Activated CD4-positive, alpha-beta T cell treated with anti-CD3 and anti-CD28 coated beads, Interleukin-2, amount 50 U/mL, for 4 hours (primary cell): Measurements from ENCODE around the gene OR1J4.
"Not testable (repeated sequence)": the region's sequence is repeated elsewhere in the genome, so short reads cannot be mapped to it uniquely, and the experiment has no call there.

ENCODE experiments used
- DNase-seq, 2 experiments: peaks; one replicate each; pipeline ENCODE4 v3.0.0-alpha.2; 2020

The OR1J4 gene

GRCh38 chr9:122518841-122519240 lies at the start of gene OR1J4:
TSS of gene OR1J4 (plus strand) at chr9:122519141. CDS start at chr9:122519141, 0 bp downstream.
- DNase-seq: no peak

- DNase-seq: no peak
Measured at GRCh38 chr9:122474561-122474960, 44.4 kb upstream of the OR1J4 start.

- no peak for DNase-seq
Measured at GRCh38 chr9:122475717-122476116, 43.2 kb upstream of the OR1J4 start.

- no peak for DNase-seq
Measured at GRCh38 chr9:122477346-122477745, 41.6 kb upstream of the OR1J4 start.

GRCh38 chr9:122477826-122478225 lies 41.1 kb upstream of the OR1J4 start, which contains the start of gene OR1J1:
TSS of gene OR1J1 (minus strand) at chr9:122477926. CDS start at chr9:122477926, 0 bp downstream.
- no peak for DNase-seq

GRCh38 chr9:122479062-122479461 lies 39.9 kb upstream of the OR1J4 start:
- no peak for DNase-seq

- no peak for DNase-seq
Measured at GRCh38 chr9:122498883-122499288, 20.1 kb upstream of the OR1J4 start.

GRCh38 chr9:122506964-122507363 lies 12.0 kb upstream of the OR1J4 start:
- DNase-seq: no peak

- DNase-seq: no peak
Measured at GRCh38 chr9:122510502-122510901, 8.4 kb upstream of the OR1J4 start, which contains the start of gene OR1J2. TSS of gene OR1J2 (plus strand) at chr9:122510802. CDS start at chr9:122510802, 0 bp downstream.

GRCh38 chr9:122518226-122518625 lies 715 bp upstream of the OR1J4 start:
- no peak for DNase-seq

- no peak for DNase-seq
Measured at GRCh38 chr9:122519376-122519775, 435 bp downstream of the OR1J4 start.

- no peak for DNase-seq
Measured at GRCh38 chr9:122526602-122527001, 7.7 kb downstream of the OR1J4 start.

- no peak for DNase-seq
Measured at GRCh38 chr9:122527193-122527592, 8.3 kb downstream of the OR1J4 start, which contains the start of gene OR1N1. TSS of gene OR1N1 (minus strand) at chr9:122527293. CDS start at chr9:122527293, 0 bp downstream.

- not testable (repeated sequence) for DNase-seq
Measured at GRCh38 chr9:122531157-122531556, 12.2 kb downstream of the OR1J4 start.

- no peak for DNase-seq
Measured at GRCh38 chr9:122536134-122536533, 17.2 kb downstream of the OR1J4 start.

- DNase-seq: not testable (repeated sequence)
Measured at GRCh38 chr9:122537066-122537465, 18.1 kb downstream of the OR1J4 start.

- DNase-seq: no peak
Measured at GRCh38 chr9:122538757-122539156, 19.8 kb downstream of the OR1J4 start.

- DNase-seq: no peak
Measured at GRCh38 chr9:122546196-122546595, 27.3 kb downstream of the OR1J4 start.

- no peak for DNase-seq
Measured at GRCh38 chr9:122551371-122551770, 32.4 kb downstream of the OR1J4 start.

- DNase-seq: no peak
Measured at GRCh38 chr9:122552812-122553211, 33.9 kb downstream of the OR1J4 start, which contains the start of gene OR1N2. TSS of gene OR1N2 (plus strand) at chr9:122553112. CDS start at chr9:122553212, 100 bp downstream.

GRCh38 chr9:122561446-122561845 lies 42.5 kb downstream of the OR1J4 start:
- DNase-seq: no peak

GRCh38 chr9:122562134-122562760 lies 43.3 kb downstream of the OR1J4 start:
- no peak for DNase-seq

GRCh38 chr9:122567901-122568300 lies 49.0 kb downstream of the OR1J4 start:
- DNase-seq: no peak
